T-cell (primary cell): ENCODE results near the gene ARPC4. TPM values are rescaled to one million over a fixed set of nuclear protein-coding genes. Genes with fewer than 3 reads are reported as not detected.

Source experiments
- ATAC-seq, 4 experiments: fragments of 200-7000 bp in 3 of 4; fragments of 150-1000 bp in 1 of 4; cut with Tn5 transposase; replicated peaks in 1 of 4; 1 replicate in 3 of 4; 2 replicates in 1 of 4; pipeline ENCODE4 v1.10.0; 2021; ENCODE audit warnings: moderate library complexity in 3 of 4, mild to moderate bottlenecking in 2 of 4, moderate number of reproducible peaks in 1 of 4
- CTCF ChIA-PET, 2 donors: fragments of 300-600 bp; sonication (Branson Sonifier 250); formaldehyde crosslinking; loops; one replicate each; lab custom pipeline; 2022; ENCODE audit warnings: antibody characterized with exemption in 2 of 2; lab: Charles Lee
- POLR2A ChIA-PET, 2 donors: fragments of 300-600 bp; sonication (Branson Sonifier 250); formaldehyde crosslinking; loops; one replicate each; lab custom pipeline; 2022; ENCODE audit warnings: antibody characterized with exemption in 2 of 2; lab: Charles Lee
- DNase-seq, 35 experiments: peaks; one replicate each; pipeline versions ENCODE4 v3.0.0 to v3.0.0-alpha.2; 2013 to 2023
- H3K27ac ChIP-seq: one replicate; pipeline ENCODE4 v1.5.1; 2013; ENCODE audit warnings: low read length
- H3K27me3 ChIP-seq, 2 experiments: replicated peaks in 1 of 2; 1 replicate in 1 of 2; 2 replicates in 1 of 2; pipeline versions ENCODE4 v1.6.1 to v1.7.0; 2013; ENCODE audit warnings: low read length in 1 of 2, mixed read lengths in 1 of 2; ENCODE audit not compliant: control insufficient read depth in 2 of 2, insufficient read depth in 2 of 2; ENCODE audit errors: extremely low read depth in 1 of 2
- H3K36me3 ChIP-seq, 2 donors: 1 replicate in 1 of 2; 2 replicates in 1 of 2; pipeline versions ENCODE4 v1.6.1 to v1.7.0; 2013; ENCODE audit warnings: low read length in 1 of 2; ENCODE audit not compliant: control insufficient read depth in 2 of 2, insufficient read depth in 1 of 2; ENCODE audit errors: extremely low read depth in 1 of 2
- H3K4me1 ChIP-seq, 2 experiments: 1 replicate in 1 of 2; 2 replicates in 1 of 2; pipeline versions ENCODE4 v1.6.1 to v1.7.0; 2013; ENCODE audit warnings: low read length in 2 of 2, mixed read lengths in 1 of 2; ENCODE audit not compliant: insufficient read depth in 2 of 2, control insufficient read depth in 1 of 2; ENCODE audit errors: extremely low read depth in 1 of 2
- H3K4me3 ChIP-seq, 2 donors: 1 replicate in 1 of 2; 2 replicates in 1 of 2; pipeline versions ENCODE4 v1.5.1 to v1.7.0; 2013; ENCODE audit warnings: mild to moderate bottlenecking in 2 of 2, low read length in 1 of 2, moderate library complexity in 1 of 2; ENCODE audit not compliant: control insufficient read depth in 1 of 2; ENCODE audit errors: extremely low read depth in 1 of 2
- H3K9me3 ChIP-seq: 2 replicates; pipeline ENCODE4 v1.7.0; 2013
- H3K27ac Mint-ChIP-seq, 2 donors: one replicate each; pipeline ENCODE4 v1.8.0; 2020 to 2021; ENCODE audit warnings: mild to moderate bottlenecking in 2 of 2, mixed read lengths in 2 of 2
- H3K27me3 Mint-ChIP-seq, 2 donors: one replicate each; pipeline ENCODE4 v1.8.0; 2021 to 2022; ENCODE audit warnings: mixed read lengths in 2 of 2
- H3K36me3 Mint-ChIP-seq: one replicate; pipeline ENCODE4 v1.8.0; 2021; ENCODE audit warnings: mixed read lengths
- H3K4me1 Mint-ChIP-seq, 3 donors: one replicate each; pipeline ENCODE4 v1.8.0; 2020 to 2022; ENCODE audit warnings: mixed read lengths in 3 of 3, mild to moderate bottlenecking in 1 of 3
- H3K4me3 Mint-ChIP-seq, 3 donors: one replicate each; pipeline ENCODE4 v1.8.0; 2020 to 2022; ENCODE audit warnings: mild to moderate bottlenecking in 3 of 3, mixed read lengths in 3 of 3, moderate library complexity in 3 of 3
- H3K9me3 Mint-ChIP-seq, 3 donors: one replicate each; pipeline ENCODE4 v1.8.0; 2020 to 2022; ENCODE audit warnings: mixed read lengths in 3 of 3
- WGBS: methylation state at CpG from one replicate; pipeline ENCODE4 v1.1.5; 2013; ENCODE audit warnings: missing lambda C conversion rate; ENCODE audit not compliant: insufficient coverage; 5-methylcytosine and 5-hydroxymethylcytosine counted together
- total RNA-seq, 35 experiments: library from RNA in 6 of 35; stranded (reverse) in 6 of 35; fragments of 120-200 nt in 1 of 35; gene quantifications; one replicate each; pipeline versions ENCODE4 v1.2.1 to v1.2.4 and lab custom pipeline; 2013 to 2026

ARPC4 gene
- total RNA-seq, 5 donors from 2014 or later (not counting 1 experiment from before 2014, with no cell fraction given), result 144 to 160 (median 147) TPM

- no peaks in the 10 kb centered on the region for H3K9me3 ChIP-seq
- CTCF ChIA-PET, result no interaction called here
Observed at GRCh38 chr3:9825451-9826040, 32.7 kb downstream of the ARPC4 start.

GRCh38 chr3:9826815-9827573, 34.1 kb downstream of the ARPC4 start:
- Histone ChIP-seq H3K4me1 (no peaks in the 10 kb centered on the region), H3K4me3 (no peak overlapping the region), H3K27ac (no peak overlapping the region), H3K9me3 (no peaks in the 10 kb centered on the region), H3K36me3 (peaks cover 5 to 18% of the 10 kb centered on the region in 2 donors), H3K27me3 (no peaks in the 10 kb centered on the region)
- no peak overlapping the region for H3K4me3 Mint-ChIP-seq
- peaks cover 3% of the 10 kb centered on the region for H3K36me3 Mint-ChIP-seq
- H3K27ac Mint-ChIP-seq, result no peak overlapping the region
- DNase-seq, result peak in 4 of 35 experiments; percentile 9 to 37 (median 10)
- peaks cover 7 to 14% (median 9%) of the 10 kb centered on the region in 3 donors for H3K4me1 Mint-ChIP-seq
- CTCF ChIA-PET, result interaction anchor here (0.5 to 0.6 kb wide), 3 partner anchors 18 to 333 kb away, joined by 4 to 10 read pairs (median 4); no protein-coding TSS in a partner anchor
- no peaks in the 10 kb centered on the region for H3K9me3 Mint-ChIP-seq
- 90% methylated on average over 19 of the region's 20 CpGs for WGBS
- ATAC-seq, result peak in 3 of 4 experiments; percentile 48 to 56 (median 50)
- POLR2A ChIA-PET, result no interaction called here
- no peaks in the 10 kb centered on the region for H3K27me3 Mint-ChIP-seq

More at GRCh38 chr3:9825451-9826040, 32.7 kb downstream of the ARPC4 start:
- Mint-ChIP-seq H3K27ac (no peak overlapping the region), H3K27me3 (no peaks in the 10 kb centered on the region), H3K36me3 (no peaks in the 10 kb centered on the region), H3K4me3 (no peak overlapping the region), H3K4me1 (peaks cover 0 to 10% (median 3%) of the 10 kb centered on the region in 3 donors), H3K9me3 (no peaks in the 10 kb centered on the region)
- WGBS, result 98% methylated on average over 9 of the region's 14 CpGs
- H3K27me3 ChIP-seq, result no peaks in the 10 kb centered on the region
- DNase-seq (no peak), ATAC-seq (no peak)
- POLR2A ChIA-PET, result interaction anchor here in 1 of 2 donors (0.7 kb wide), 1 partner anchor 126 kb away, joined by 4 read pairs; no protein-coding TSS in a partner anchor
- no peak overlapping the region for H3K27ac ChIP-seq
- H3K36me3 ChIP-seq, result peaks cover 9 to 18% of the 10 kb centered on the region in 2 donors
- H3K4me1 ChIP-seq, result no peaks in the 10 kb centered on the region
- no peak overlapping the region for H3K4me3 ChIP-seq

- no peak for ATAC-seq
- ChIA-PET POLR2A (interaction anchor here in 1 of 2 donors (0.6 kb wide), 1 partner anchor 130 kb away, joined by 10 read pairs; no protein-coding TSS in a partner anchor), CTCF (interaction anchor here in 1 of 2 donors (0.6 kb wide), 1 partner anchor 16 kb away, joined by 4 read pairs; no protein-coding TSS in a partner anchor)
- H3K4me1 ChIP-seq, result no peaks in the 10 kb centered on the region
- peaks cover 7 to 14% (median 9%) of the 10 kb centered on the region in 3 donors for H3K4me1 Mint-ChIP-seq
- no peaks in the 10 kb centered on the region for H3K9me3 ChIP-seq
- H3K36me3 Mint-ChIP-seq, result peaks cover 9% of the 10 kb centered on the region
- no peak overlapping the region for H3K4me3 ChIP-seq
- no peaks in the 10 kb centered on the region for H3K27me3 Mint-ChIP-seq
- no peak overlapping the region for H3K4me3 Mint-ChIP-seq
- no peak overlapping the region for H3K27ac Mint-ChIP-seq
- DNase-seq, result no peak
- WGBS, result 97% methylated on average over 17 of the region's 17 CpGs
- H3K36me3 ChIP-seq, result peaks cover 9 to 30% of the 10 kb centered on the region in 2 donors
- no peaks in the 10 kb centered on the region for H3K27me3 ChIP-seq
- H3K9me3 Mint-ChIP-seq, result no peaks in the 10 kb centered on the region
- no peak overlapping the region for H3K27ac ChIP-seq
Observed at GRCh38 chr3:9828801-9829755, 36.2 kb downstream of the ARPC4 start.

- Mint-ChIP-seq H3K4me3 (no peak overlapping the region), H3K27ac (peak overlapping the region; percentile 34 to 42)
- WGBS, result 100% methylated on average over 1 of the region's 3 CpGs
Observed at GRCh38 chr3:9831253-9831652, 38.4 kb downstream of the ARPC4 start.

GRCh38 chr3:9833078-9833477, 40.2 kb downstream of the ARPC4 start:
- H3K9me3 Mint-ChIP-seq, result no peaks in the 10 kb centered on the region
- POLR2A ChIA-PET, result no interaction called here
- no peaks in the 10 kb centered on the region for H3K9me3 ChIP-seq
- H3K4me3 Mint-ChIP-seq, result no peak overlapping the region
- CTCF ChIA-PET, result no interaction called here
- H3K36me3 Mint-ChIP-seq, result peaks cover 28% of the 10 kb centered on the region
- no peak overlapping the region for H3K27ac Mint-ChIP-seq
- peaks cover 5 to 51% of the 10 kb centered on the region in 2 donors for H3K36me3 ChIP-seq
- no peaks in the 10 kb centered on the region for H3K27me3 ChIP-seq
- no peaks in the 10 kb centered on the region for H3K27me3 Mint-ChIP-seq
- 92% methylated on average over 8 of the region's 9 CpGs for WGBS
- peaks cover 7 to 9% (median 9%) of the 10 kb centered on the region in 3 donors for H3K4me1 Mint-ChIP-seq
- ATAC-seq (no peak), DNase-seq (no peak)
- no peak overlapping the region for H3K4me3 ChIP-seq
- no peak overlapping the region for H3K27ac ChIP-seq
- H3K4me1 ChIP-seq, result no peaks in the 10 kb centered on the region

More at GRCh38 chr3:9831253-9831652, 38.4 kb downstream of the ARPC4 start:
- ATAC-seq (peak in 2 of 4 experiments; percentile 35 to 37), DNase-seq (no peak)
- Histone ChIP-seq H3K9me3 (no peaks in the 10 kb centered on the region), H3K27me3 (no peaks in the 10 kb centered on the region), H3K27ac (no peak overlapping the region), H3K36me3 (peaks cover 9 to 47% of the 10 kb centered on the region in 2 donors), H3K4me3 (no peak overlapping the region), H3K4me1 (no peaks in the 10 kb centered on the region)
- Mint-ChIP-seq H3K4me1 (peaks cover 9 to 14% (median 9%) of the 10 kb centered on the region in 3 donors), H3K9me3 (no peaks in the 10 kb centered on the region), H3K27me3 (no peaks in the 10 kb centered on the region), H3K36me3 (peaks cover 23% of the 10 kb centered on the region)
- ChIA-PET POLR2A (interaction anchor here in 1 of 2 donors (0.7 kb wide), 1 partner anchor 23 kb away, joined by 9 read pairs; no protein-coding TSS in a partner anchor), CTCF (interaction anchor here in 1 of 2 donors (0.6 kb wide), 1 partner anchor 255 kb away, joined by 3 read pairs; no protein-coding TSS in a partner anchor)
